Activated CD8-positive, alpha-beta T cell treated with anti-CD3 and anti-CD28 coated beads for 36 hours (primary cell): ENCODE measurements around the gene TTC33. TPM values are rescaled to one million over a fixed set of nuclear protein-coding genes. Genes with fewer than 3 reads are reported as not detected.

Experiments used
- ATAC-seq: fragments of 200-7000 bp; cut with Tn5 transposase; one replicate; pipeline ENCODE4 v1.10.0; 2021; ENCODE audit warnings: mild to moderate bottlenecking, moderate library complexity
- CTCF ChIA-PET: fragments of 350-600 bp; sonication (Branson Sonifier 250); formaldehyde crosslinking; loops from one replicate; lab custom pipeline; 2021; ENCODE audit warnings: antibody characterized with exemption; lab: Charles Lee
- POLR2A ChIA-PET: fragments of 350-600 bp; sonication (Branson Sonifier 250); formaldehyde crosslinking; loops from one replicate; lab custom pipeline; 2021; ENCODE audit warnings: antibody characterized with exemption; lab: Charles Lee
- DNase-seq: peaks from one replicate; pipeline ENCODE4 v3.0.0-alpha.2; 2020
- H3K27ac Mint-ChIP-seq: one replicate; pipeline ENCODE4 v1.8.0; 2021; ENCODE audit warnings: mild to moderate bottlenecking, mixed read lengths
- H3K27me3 Mint-ChIP-seq: one replicate; pipeline ENCODE4 v1.8.0; 2021; ENCODE audit warnings: mixed read lengths
- H3K36me3 Mint-ChIP-seq: one replicate; pipeline ENCODE4 v1.8.0; 2021; ENCODE audit warnings: low read depth, mixed read lengths
- H3K4me1 Mint-ChIP-seq: one replicate; pipeline ENCODE4 v1.8.0; 2021; ENCODE audit warnings: low read depth, mixed read lengths
- H3K4me3 Mint-ChIP-seq: one replicate; pipeline ENCODE4 v1.8.0; 2021; ENCODE audit warnings: mild to moderate bottlenecking, moderate library complexity, mixed read lengths
- H3K9me3 Mint-ChIP-seq: one replicate; pipeline ENCODE4 v1.8.0; 2021; ENCODE audit warnings: mixed read lengths
- CTCF ChIP-seq: fragments of 200-600 bp; IDR thresholded peaks from one replicate; pipeline ENCODE4 v1.8.0; 2022; ENCODE audit warnings: antibody characterized with exemption, mild to moderate bottlenecking
- intact Hi-C: fragments of 100-400 bp; cut with micrococcal nuclease; formaldehyde crosslinking; loops from one replicate; pipeline ENCODE4 v1.10.0; 2022
- total RNA-seq, 2 experiments: library from RNA; stranded (reverse); gene quantifications; one replicate each; pipeline ENCODE4 v1.2.3, GENCODE V29; 2021

Gene TTC33
- total RNA-seq, 2 experiments from 2014 or later: 21.4 to 21.5 TPM

GRCh38 chr5:40577718-40578117 lies 178.0 kb downstream of the TTC33 start:
- TF ChIP-seq CTCF: no peak
- CTCF ChIA-PET: no interaction called here
- no peak overlapping the region for H3K4me3 Mint-ChIP-seq

GRCh38 chr5:40575921-40576320 lies 179.8 kb downstream of the TTC33 start:
- no peak overlapping the region for H3K27ac Mint-ChIP-seq
- DNase-seq: no peak
- H3K9me3 Mint-ChIP-seq: no peaks in the 10 kb centered on the region
- no peak for ATAC-seq
- no peaks in the 10 kb centered on the region for H3K36me3 Mint-ChIP-seq
- ChIA-PET CTCF (interaction anchor here (1.5 kb wide), 1 partner anchor 192 kb away, joined by 3 read pairs; no protein-coding TSS in a partner anchor), POLR2A (no interaction called here)
- no peak for TF ChIP-seq CTCF
- H3K4me3 Mint-ChIP-seq: no peak overlapping the region
- peaks cover 37% of the 10 kb centered on the region for H3K4me1 Mint-ChIP-seq
- no peaks in the 10 kb centered on the region for H3K27me3 Mint-ChIP-seq
- intact Hi-C loops: loop anchor here (5.0 to 10.0 kb wide), 4 partner anchors 36 to 629 kb away; no protein-coding TSS in a partner anchor

More at GRCh38 chr5:40577718-40578117, 178.0 kb downstream of the TTC33 start:
- POLR2A ChIA-PET: no interaction called here
- H3K27me3 Mint-ChIP-seq: no peaks in the 10 kb centered on the region
- DNase-seq: no peak
- ATAC-seq: no peak
- H3K27ac Mint-ChIP-seq: peak overlapping the region; percentile 84
- H3K4me1 Mint-ChIP-seq: peaks cover 38% of the 10 kb centered on the region
- H3K36me3 Mint-ChIP-seq: no peaks in the 10 kb centered on the region
- intact Hi-C loops: loop anchor here (1.0 to 10.0 kb wide), 6 partner anchors 35 to 630 kb away; partner anchors contain the start of gene PTGER4
- no peaks in the 10 kb centered on the region for H3K9me3 Mint-ChIP-seq

GRCh38 chr5:40575411-40575810 lies 180.3 kb downstream of the TTC33 start:
- intact Hi-C loops: loop anchor here (5.0 to 10.0 kb wide), 4 partner anchors 37 to 628 kb away; no protein-coding TSS in a partner anchor
- no peaks in the 10 kb centered on the region for H3K36me3 Mint-ChIP-seq
- no peak for TF ChIP-seq CTCF
- ChIA-PET POLR2A (no interaction called here), CTCF (interaction anchor here (1.5 kb wide), 1 partner anchor 192 kb away, joined by 3 read pairs; no protein-coding TSS in a partner anchor)
- no peak for DNase-seq
- no peak overlapping the region for H3K27ac Mint-ChIP-seq
- peaks cover 35% of the 10 kb centered on the region for H3K4me1 Mint-ChIP-seq
- no peak for ATAC-seq
- no peak overlapping the region for H3K4me3 Mint-ChIP-seq
- no peaks in the 10 kb centered on the region for H3K27me3 Mint-ChIP-seq
- H3K9me3 Mint-ChIP-seq: no peaks in the 10 kb centered on the region

- no peak overlapping the region for H3K27ac Mint-ChIP-seq
- intact Hi-C loops: loop anchor here (10.0 kb wide), 1 partner anchor 168 kb away; no protein-coding TSS in a partner anchor
Measured at GRCh38 chr5:40572937-40573336, 182.8 kb downstream of the TTC33 start.

More at GRCh38 chr5:40572937-40573336, 182.8 kb downstream of the TTC33 start:
- DNase-seq (no peak), ATAC-seq (no peak)
- no peaks in the 10 kb centered on the region for H3K9me3 Mint-ChIP-seq
- H3K36me3 Mint-ChIP-seq: no peaks in the 10 kb centered on the region
- TF ChIP-seq CTCF: no peak
- H3K4me1 Mint-ChIP-seq: peaks cover 23% of the 10 kb centered on the region
- H3K27me3 Mint-ChIP-seq: no peaks in the 10 kb centered on the region
- no peak overlapping the region for H3K4me3 Mint-ChIP-seq
- ChIA-PET POLR2A (no interaction called here), CTCF (no interaction called here)
